HG02973 (cell line): ENCODE data around the gene CELA3B.
"Not testable (repeated sequence)": the region's sequence is repeated elsewhere in the genome, so short reads cannot be mapped to it uniquely, and the experiment has no call there.

Experiments used
- ATAC-seq: cut with Tn5 transposase; IDR thresholded peaks from one replicate; pipeline ENCODE4 v1.9.1; 2021; ENCODE audit warnings: moderate library complexity; ENCODE audit not compliant: unreplicated experiment

The CELA3B gene

DNA sequence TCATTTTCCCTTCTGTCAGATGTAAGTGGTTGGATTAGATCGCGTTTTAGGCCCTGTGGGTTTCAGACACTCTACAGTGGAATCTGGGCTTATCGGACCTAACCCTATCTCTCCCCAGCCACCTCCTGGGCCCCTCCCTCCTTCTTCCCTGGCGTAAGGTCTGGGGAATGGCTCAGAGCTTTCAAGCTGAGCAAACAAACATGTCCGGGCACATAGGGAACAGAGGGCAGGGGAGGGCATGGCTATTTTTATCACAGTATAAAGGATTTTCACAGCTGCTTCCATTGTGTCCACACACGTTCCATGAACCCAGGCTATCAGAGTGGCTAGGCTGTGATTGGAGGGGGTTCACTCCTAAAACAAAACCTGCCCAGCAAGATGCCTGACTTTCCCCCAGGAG lies 2.1 kb upstream of the CELA3B start:
- ATAC-seq = not testable (repeated sequence)

- ATAC-seq = not testable (repeated sequence)
These were observed 1.5 kb upstream of the CELA3B start for GRCh38 chr1:21975296-21975695.

DNA sequence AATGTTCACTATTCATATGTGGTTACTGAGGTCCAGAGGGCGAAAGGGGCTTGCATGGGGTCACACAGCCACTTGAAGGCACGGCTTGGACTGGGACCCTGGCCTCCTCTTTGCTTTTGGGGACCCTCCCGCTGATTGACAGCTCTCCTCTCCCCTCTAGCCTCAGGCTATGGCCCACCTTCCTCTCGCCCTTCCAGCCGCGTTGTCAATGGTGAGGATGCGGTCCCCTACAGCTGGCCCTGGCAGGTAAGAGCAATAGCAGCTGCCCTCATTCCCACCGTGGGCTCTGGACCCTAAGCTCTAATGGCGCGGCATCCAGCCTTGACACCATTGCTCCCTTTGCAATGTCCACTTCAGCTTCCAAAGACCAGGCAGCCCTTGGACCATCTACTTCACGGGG lies 1.4 kb downstream of the CELA3B start:
- ATAC-seq = not testable (repeated sequence)

- not testable (repeated sequence) for ATAC-seq
These were observed 3.8 kb downstream of the CELA3B start for GRCh38 chr1:21980515-21981220.

- ATAC-seq = not testable (repeated sequence)
These were observed 4.4 kb downstream of the CELA3B start for GRCh38 chr1:21981253-21981652.

- not testable (repeated sequence) for ATAC-seq
These were observed 5.3 kb downstream of the CELA3B start for GRCh38 chr1:21982122-21982521.

GRCh38 chr1:21983539-21983938 lies 6.7 kb downstream of the CELA3B start:
- ATAC-seq = not testable (repeated sequence)

- ATAC-seq = not testable (repeated sequence)
These were observed 9.1 kb downstream of the CELA3B start for GRCh38 chr1:21985893-21986292.

- ATAC-seq = not testable (repeated sequence)
These were observed 9.6 kb downstream of the CELA3B start for GRCh38 chr1:21986386-21986785.

- ATAC-seq = not testable (repeated sequence)
These were observed 13.0 kb downstream of the CELA3B start for GRCh38 chr1:21989672-21990393.

DNA sequence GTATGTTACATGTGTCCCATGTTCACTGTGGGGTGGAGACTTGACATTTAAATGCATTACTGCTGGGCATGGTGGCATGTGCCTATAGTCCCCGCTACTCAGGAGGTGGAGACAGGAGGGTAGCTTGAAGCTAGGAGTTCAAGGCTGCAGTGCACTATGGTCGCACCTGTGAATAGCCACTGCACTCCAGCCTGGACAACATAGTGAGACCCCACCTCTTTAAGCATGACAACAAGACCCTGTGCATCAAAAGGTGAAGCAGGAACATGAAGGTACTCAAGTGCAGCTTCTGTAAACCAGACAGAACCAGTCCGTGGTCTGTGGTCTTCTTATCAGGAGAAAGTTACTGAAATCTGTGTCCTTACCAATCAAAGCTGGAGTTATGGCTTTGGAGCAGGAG lies 15.4 kb downstream of the CELA3B start:
- ATAC-seq = not testable (repeated sequence)

GRCh38 chr1:21994716-21995115 lies 17.9 kb downstream of the CELA3B start:
- ATAC-seq = not testable (repeated sequence)

- ATAC-seq = not testable (repeated sequence)
These were observed 19.8 kb downstream of the CELA3B start for GRCh38 chr1:21996663-21996970.

DNA sequence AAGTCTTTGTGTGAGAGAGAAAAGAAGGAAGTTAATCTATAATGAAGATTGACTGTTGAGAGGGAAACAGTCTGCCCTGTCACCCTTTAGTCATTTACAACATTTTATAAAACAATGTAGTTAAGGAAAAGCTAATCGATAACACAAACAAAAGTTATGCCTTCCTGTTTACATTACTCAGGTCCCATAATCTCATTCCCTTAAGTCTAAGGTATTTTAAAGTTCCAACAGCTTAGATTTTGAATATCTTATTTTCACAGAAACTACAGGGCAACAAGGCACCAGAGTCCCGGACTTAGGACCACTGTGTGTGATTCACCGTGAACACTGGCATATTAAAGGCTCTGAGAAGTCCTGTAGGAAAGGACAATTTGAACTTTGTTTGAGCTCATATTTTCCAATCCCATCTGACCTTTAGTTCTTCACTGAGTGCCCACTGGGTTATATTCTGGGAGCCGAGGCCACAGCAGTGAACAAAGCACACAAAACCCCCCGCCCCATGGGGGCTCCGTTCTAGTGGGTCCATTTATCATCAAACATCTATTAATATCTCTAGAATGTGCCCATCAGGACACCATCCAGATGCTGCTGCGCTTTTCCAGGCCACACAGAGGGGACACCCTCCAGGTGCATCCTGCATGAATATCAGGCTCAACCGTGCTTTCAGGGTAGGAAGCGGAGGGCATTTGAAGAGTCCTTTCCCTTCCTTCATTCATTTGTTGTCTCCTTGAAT lies 21.2 kb downstream of the CELA3B start:
- ATAC-seq = not testable (repeated sequence)

DNA sequence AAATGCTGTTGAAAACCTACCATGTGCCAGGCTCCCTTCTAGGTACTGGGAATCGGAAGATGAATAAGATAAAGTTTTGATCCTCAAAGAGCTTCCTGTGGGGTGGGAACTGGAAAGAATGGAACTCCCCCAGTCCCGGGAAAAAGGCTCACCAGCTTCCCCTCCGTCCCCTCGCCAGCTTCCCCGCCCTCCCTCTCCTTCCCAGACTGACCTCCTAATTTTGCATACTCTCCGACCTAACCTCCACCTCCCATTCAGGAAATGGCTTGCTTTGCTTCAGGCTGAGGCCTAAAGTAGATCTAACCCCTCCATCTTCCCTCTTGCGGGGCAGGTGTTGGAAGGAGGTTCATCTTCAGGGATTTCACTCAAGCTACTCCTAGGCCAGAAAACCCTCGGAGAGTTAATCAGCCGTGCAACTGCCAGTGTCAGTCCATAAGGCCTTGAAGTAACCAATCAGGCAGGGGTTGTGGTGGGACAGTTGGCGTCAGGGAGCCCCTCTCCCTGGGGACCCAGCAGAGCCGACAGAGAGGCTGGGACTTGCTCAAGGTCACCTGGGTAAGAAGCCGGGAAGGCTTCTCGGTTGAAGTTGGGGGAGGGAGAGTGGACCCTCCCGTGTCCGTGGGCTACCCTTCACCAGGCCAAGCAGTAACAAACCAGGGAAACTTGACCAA lies 21.9 kb downstream of the CELA3B start:
- ATAC-seq = not testable (repeated sequence)

- ATAC-seq = not testable (repeated sequence)
These were observed 22.8 kb downstream of the CELA3B start for GRCh38 chr1:21999645-22000044.

DNA sequence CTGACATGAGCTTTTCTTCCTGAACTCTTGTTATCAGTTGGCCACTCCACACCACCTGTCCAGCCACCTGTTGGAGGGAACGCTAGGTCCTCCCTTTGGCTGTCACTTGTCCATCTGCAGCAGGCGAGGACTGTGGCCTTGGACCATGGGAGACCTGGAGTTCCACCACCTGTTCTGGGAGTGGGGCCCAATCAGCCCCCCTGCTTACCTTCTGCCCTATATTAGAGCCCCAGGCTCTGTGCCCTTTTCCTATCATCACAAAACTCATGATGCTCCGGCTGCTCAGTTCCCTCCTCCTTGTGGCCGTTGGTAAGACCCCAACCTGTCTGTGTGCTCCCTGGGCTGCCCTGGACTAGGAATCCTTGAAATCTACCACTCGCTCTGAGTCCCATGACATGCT lies 24.6 kb downstream of the CELA3B start, which contains the start of gene CELA3A:
Gene CELA3A (plus strand): TSS at position 249 of the 400 bp plus-strand sequence. CDS start 18 bp downstream, at position 267.
- ATAC-seq = no peak

DNA sequence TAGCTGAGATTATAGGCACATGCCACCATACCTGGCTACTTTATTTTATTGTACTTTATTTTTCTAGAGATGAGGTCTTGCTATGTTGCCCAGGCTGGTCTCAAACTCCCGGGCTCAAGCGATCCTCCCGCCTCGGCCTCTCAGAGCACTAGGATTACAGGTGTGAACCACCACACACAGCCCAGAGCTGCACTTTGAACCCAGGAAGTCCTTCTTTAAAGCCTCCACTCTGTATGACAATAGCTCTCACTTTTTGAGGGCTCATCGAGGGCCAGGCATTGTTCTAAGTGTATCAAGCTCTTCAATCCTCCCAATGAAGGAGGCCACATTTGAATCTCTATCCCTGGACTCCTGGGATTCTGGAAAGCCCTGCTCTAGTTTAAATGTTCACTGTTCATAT lies 25.6 kb downstream of the CELA3B start:
- ATAC-seq = not testable (repeated sequence)

DNA sequence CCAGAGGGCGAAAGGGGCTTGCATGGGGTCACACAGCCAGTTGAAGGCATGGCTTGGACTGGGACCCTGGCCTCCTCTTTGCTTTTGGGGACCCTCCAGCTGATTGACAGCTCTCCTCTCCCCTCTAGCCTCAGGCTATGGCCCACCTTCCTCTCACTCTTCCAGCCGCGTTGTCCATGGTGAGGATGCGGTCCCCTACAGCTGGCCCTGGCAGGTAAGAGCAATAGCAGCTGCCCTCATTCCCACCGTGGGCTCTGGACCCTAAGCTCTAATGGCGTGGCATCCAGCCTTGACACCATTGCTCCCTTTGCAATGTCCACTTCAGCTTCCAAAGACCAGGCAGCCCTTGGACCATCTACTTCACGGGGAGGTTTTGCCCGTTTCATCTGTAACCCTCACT lies 26.1 kb downstream of the CELA3B start:
- not testable (repeated sequence) for ATAC-seq

GRCh38 chr1:22003959-22004358 lies 27.1 kb downstream of the CELA3B start:
- ATAC-seq = not testable (repeated sequence)
